Activated naive CD4-positive, alpha-beta T cell treated with anti-CD3 and anti-CD28 coated beads, Interleukin-2, amount 50 U/mL, for 72 hours (primary cell): Measurements from ENCODE around the gene ABHD10. TPM values are rescaled to one million over a fixed set of nuclear protein-coding genes. Genes with fewer than 3 reads are reported as not detected.

ENCODE experiments used
- ATAC-seq, 2 donors: fragments of 150-1000 bp; cut with Tn5 transposase; 2 replicates each; pipeline ENCODE4 v1.10.0; 2021; ENCODE audit warnings: mild to moderate bottlenecking in 2 of 2, moderate library complexity in 2 of 2
- DNase-seq, 2 donors: peaks; one replicate each; pipeline ENCODE4 v3.0.0; 2021 to 2022; ENCODE audit warnings: low spot score in 2 of 2
- H3K27ac Mint-ChIP-seq, 2 donors: one replicate each; pipeline ENCODE4 v1.8.0; 2022; ENCODE audit warnings: mild to moderate bottlenecking in 2 of 2, mixed read lengths in 2 of 2
- H3K36me3 Mint-ChIP-seq, 2 donors: one replicate each; pipeline ENCODE4 v1.8.0; 2022; ENCODE audit warnings: mixed read lengths in 2 of 2
- H3K9me3 Mint-ChIP-seq, 2 donors: one replicate each; pipeline ENCODE4 v1.8.0; 2022; ENCODE audit warnings: mixed read lengths in 2 of 2
- total RNA-seq, 2 donors: library from RNA; stranded (reverse); gene quantifications; one replicate each; pipeline ENCODE4 v1.2.3, GENCODE V29; 2022

ABHD10 gene
- total RNA-seq, 2 donors from 2014 or later: 68.1 to 87.6 TPM

DNA sequence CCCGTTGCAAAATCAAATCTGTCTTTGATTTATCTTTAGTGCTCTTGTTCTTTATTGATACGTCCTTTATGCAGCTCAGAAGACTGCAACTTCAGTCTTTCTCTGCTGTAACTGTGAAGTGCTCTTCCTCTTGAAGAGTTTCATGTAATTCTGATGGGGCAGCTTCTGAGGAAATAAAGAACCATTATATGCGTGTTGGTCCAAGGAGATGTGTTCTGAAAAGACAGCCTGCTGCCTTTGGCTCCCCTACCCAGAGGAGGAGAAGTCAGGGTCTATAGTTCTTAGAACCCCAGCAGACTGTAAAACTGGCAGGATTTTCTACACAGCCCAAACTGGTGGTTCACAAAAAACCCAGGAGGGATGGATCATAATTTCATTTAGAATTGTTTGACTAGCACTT lies 22.4 kb upstream of the ABHD10 start:
- no peak overlapping the region for H3K27ac Mint-ChIP-seq
- no peaks in the 10 kb centered on the region for H3K9me3 Mint-ChIP-seq
- no peak for DNase-seq
- no peaks in the 10 kb centered on the region for H3K36me3 Mint-ChIP-seq
- no peak for ATAC-seq

DNA sequence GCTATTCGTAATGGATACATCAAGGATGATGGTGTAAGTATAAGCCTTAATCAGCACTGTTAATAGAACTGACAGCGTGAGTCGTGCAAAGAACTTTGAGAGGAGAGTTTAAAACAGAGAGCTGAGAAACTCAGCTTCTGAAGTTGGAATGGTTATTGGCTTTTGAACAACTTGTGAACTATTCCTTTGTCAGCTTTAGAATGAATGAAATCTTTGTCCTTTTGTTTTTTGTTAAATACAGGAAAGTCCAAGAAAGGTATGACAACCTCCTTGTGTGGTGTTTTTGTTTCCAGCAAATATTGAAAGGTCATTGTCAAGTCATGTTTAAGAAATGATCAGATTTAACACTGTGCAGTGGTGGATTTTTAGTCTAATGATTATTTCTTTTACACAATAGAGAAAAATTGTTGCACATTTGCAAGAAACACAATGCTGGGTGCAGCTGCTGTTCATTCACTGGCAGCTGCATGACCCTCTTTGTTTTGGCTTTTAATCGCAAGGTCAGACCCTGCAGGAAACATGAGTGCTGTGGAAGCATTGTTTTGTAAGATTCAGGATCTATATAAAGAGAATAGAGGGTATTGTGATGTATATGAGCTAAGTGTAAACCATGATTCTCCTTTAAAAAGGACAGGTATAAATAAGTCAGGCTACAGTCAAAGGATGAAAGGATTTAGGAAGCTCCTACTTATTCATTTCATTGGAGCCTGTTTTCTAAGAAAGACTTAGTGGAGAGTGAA lies 21.7 kb upstream of the ABHD10 start:
- Mint-ChIP-seq H3K9me3 (no peaks in the 10 kb centered on the region), H3K27ac (no peak overlapping the region), H3K36me3 (no peaks in the 10 kb centered on the region)
- no peak for DNase-seq
- no peak for ATAC-seq

DNA sequence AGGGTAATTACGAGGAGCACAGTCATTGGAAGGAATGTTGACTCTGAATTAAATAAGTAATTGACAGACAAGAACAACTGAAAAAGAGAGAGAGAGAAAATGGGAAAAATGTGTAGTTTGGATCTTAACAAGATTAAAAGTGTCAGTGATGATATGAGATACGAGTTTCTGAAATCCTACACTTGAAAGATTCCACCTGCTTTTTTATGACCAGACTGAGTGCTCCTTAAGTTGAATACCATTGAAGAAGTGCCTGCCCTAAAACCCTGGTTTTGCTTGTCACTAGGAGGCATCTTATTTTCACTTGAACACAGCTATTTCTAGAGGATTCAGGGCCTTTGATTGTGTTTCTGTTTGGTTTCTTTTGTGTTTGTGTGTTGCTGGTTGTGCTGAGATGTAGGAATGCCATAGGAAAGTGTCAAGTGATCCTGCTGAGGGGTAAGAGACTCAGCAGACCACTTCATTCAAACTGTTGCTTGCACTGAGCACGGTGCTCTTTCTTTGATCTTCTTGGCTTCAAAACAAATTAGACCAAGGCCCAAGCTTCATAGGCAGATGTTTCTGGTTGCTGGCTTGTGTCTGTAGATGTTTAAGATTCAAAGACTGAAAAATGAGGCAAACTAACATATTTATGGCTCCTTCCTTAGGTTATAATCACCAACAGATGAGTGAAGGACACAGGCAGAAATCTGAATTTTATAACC lies 17.2 kb upstream of the ABHD10 start:
- no peaks in the 10 kb centered on the region for H3K36me3 Mint-ChIP-seq
- no peaks in the 10 kb centered on the region for H3K9me3 Mint-ChIP-seq
- ATAC-seq: no peak
- H3K27ac Mint-ChIP-seq: no peak overlapping the region
- no peak for DNase-seq

DNA sequence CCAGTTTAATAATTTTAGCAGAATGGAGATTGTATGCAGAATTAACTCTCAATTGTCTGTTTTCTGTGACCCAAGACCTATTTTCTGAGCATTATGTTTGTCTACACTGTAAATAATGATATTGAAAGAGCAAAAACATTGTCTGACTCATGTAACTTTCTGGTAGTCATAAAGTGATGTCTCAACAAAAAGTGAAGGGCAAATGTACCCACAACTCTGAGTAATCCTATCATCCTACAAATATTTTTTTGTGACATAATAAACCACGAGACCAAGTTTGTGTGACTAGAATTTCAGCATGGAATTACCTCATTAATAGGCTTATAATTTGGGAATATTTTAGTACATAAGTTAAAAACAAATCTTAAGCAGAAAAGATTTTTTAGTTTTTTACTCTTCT lies 15.4 kb upstream of the ABHD10 start:
- peak in 1 of 2 donors; percentile 71 for ATAC-seq

DNA sequence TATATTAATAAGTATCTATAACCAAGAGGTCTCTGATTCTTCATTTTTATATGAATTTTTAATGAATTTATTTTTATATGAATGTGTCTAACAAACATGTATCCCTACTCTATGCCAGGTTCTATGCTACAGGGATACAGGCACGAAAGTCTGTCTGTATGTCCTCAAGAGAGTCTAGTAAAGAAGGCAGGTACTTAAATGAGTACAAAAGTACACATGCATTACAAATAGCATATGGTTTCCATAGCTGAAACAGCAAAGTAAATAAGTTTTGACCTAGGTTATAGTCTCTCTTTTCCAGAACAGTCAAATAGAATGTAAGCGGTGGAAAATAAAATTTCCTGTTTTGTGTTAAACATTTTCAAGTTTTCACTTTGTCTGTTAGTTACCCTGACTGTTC lies 13.3 kb upstream of the ABHD10 start:
- ATAC-seq (peak; percentile 11 to 87), DNase-seq (no peak)
- Mint-ChIP-seq H3K27ac (no peak overlapping the region), H3K36me3 (no peaks in the 10 kb centered on the region), H3K9me3 (no peaks in the 10 kb centered on the region)

More for the DNA sequence above, 15.4 kb upstream of the ABHD10 start:
- Mint-ChIP-seq H3K27ac (no peak overlapping the region), H3K36me3 (no peaks in the 10 kb centered on the region), H3K9me3 (no peaks in the 10 kb centered on the region)
- DNase-seq: no peak

DNA sequence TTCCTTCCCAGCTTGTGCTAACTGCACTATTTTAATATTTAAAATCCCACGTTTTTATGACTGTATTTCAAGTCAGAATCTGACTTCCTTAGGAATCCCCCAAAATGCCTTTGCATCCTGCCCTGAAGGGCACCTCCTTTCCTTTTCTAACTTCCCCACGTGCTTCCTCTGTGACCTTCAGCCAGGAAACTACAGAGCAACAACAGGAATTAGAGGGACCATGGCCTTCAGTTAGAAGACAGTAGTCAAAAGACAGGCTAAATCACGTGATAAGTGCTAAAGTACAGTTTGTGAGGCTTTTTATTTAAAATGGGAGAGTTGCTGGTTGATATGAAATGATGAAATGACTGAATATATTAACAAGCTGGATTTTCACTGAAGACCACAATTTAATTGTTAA lies 11.8 kb upstream of the ABHD10 start:
- no peak for ATAC-seq

DNA sequence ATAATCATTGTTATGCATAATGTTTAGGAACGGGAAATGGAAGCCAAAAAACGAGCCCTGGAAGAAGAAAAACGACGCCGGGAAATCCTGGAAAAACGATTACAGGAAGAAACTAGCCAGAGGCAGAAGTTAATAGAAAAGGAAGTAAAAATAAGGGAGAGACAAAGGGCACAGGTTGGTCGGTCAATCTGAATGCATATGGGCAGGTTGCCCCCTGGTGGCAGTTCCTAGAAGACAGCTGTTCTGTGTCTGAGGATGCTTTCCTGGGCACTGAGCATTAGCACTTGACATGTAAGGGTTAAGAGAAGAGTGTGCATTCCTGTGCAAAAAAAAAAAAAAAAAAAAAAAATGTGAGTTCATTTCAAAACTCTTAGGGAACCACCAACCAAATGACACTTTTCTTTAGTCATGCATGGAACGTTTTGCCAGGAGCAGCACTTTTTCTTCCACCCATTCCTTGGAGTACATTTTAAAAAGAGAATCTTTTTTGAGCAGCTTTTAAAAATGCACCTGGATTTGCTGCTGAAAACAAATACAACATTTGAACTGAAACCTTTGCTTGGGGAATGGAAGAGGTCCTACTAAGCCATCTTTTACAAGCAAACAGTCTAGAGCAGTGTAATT lies 11.1 kb upstream of the ABHD10 start:
- Mint-ChIP-seq H3K36me3 (no peaks in the 10 kb centered on the region), H3K9me3 (no peaks in the 10 kb centered on the region), H3K27ac (peak overlapping the region in 1 of 2 donors; percentile 33)
- DNase-seq (peak; percentile 69 to 87), ATAC-seq (peak; percentile 58 to 95)

More for the DNA sequence above, 11.8 kb upstream of the ABHD10 start:
- no peak for DNase-seq
- Mint-ChIP-seq H3K9me3 (no peaks in the 10 kb centered on the region), H3K36me3 (no peaks in the 10 kb centered on the region), H3K27ac (peak overlapping the region in 1 of 2 donors; percentile 33)

DNA sequence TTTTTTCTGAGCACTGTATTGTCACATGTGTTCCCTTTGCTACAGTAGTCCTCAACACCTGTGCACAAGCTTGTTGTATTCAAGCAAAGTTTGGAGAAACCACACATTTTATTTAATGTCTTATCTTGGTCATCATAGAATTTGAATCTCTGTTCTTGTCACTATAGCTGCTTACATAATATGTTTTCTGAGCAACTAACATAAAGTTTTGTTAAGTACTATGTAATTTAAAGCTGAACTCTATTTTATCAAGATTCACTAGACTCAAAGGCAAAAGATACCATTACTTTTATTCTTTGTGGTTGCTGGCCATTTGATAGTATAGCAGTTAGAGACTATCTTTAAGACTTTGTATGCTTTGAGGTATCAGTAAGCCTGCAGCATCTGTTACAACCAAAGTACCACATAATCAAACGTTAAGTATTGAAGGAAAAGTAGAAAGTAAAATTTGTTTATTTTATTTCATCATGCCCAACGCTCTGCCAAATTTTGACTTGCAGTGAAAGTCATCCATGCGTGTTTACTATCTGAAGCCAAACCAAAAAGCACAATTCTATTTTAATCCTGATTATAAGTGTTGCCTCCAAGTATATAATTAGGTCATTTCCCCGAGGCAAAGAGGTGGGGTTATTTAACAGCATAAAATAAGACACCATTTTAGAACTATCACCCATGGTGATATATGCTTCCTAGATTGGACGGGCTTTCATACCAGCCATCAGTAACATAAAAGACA lies 10.3 kb upstream of the ABHD10 start:
- DNase-seq (no peak), ATAC-seq (no peak)
- Mint-ChIP-seq H3K9me3 (no peaks in the 10 kb centered on the region), H3K27ac (no peak overlapping the region), H3K36me3 (no peaks in the 10 kb centered on the region)

DNA sequence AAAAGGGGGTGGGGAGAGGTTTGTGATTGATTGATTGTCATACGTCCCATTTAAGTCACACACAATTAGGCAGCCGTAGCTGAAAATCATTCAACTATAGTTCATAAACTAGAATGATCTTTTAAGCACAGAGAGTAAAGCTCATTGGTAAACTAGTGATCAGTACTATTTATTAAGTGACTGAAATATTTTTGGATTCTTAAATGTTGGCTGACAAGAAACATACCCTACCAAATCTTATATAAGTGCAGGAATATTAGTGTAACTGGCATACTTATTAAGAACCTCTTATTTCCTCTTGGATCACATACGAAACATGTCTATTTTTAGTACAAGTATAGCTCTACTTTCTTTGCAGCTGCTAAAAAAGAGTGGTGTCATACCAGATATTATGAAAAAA lies 8.4 kb upstream of the ABHD10 start:
- Mint-ChIP-seq H3K27ac (no peak overlapping the region), H3K36me3 (no peaks in the 10 kb centered on the region), H3K9me3 (no peaks in the 10 kb centered on the region)
- DNase-seq (no peak), ATAC-seq (no peak)

DNA sequence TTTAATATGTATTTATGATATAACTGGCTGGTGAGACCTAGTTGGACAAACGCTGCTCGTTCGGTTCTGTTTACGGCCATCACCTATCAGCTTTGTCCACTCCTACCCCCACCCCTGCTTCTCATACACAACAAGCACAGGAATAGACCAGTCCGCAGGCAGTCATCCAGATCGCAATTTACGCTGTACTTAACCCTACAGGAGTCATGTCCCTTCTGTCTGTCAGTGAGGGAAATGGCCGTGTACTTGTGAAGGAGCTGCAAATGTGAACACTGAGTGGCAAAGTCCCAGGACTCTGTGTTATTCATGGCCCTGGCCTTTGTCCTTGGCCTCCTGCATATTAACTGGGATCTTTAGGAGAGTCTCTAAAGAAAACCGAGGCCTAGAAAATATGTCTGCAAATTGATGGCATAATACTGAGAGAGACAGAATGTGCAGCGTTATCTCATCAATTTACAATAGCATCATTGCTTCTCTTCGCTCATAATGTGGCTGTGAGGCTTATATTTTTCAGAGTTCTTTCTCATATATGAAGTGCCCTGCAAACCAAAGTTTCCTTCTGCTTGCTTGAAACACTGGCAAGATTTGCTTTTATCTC lies 7.2 kb upstream of the ABHD10 start:
- ATAC-seq (no peak), DNase-seq (no peak)
- no peaks in the 10 kb centered on the region for H3K9me3 Mint-ChIP-seq
- no peak overlapping the region for H3K27ac Mint-ChIP-seq
- no peaks in the 10 kb centered on the region for H3K36me3 Mint-ChIP-seq

DNA sequence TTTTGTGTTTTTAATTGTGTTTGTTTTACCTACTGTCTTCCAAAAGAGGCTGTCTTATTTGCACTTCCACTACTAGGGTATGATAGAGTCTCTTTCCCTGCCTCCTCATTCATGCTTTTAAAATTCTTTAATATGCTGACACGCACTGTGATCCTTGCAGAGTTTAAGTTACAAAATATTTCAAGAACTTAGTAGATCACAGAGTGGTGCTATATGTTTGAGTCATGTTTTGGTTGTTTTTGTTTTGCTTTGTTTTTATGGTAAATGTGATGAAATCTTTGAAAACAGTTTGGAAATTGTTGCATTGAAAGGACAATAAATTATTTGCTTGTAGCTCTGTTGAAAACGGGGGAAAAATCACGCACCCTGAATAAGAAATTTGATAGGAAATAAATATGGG lies 5.9 kb upstream of the ABHD10 start:
- Mint-ChIP-seq H3K36me3 (no peaks in the 10 kb centered on the region), H3K27ac (no peak overlapping the region), H3K9me3 (no peaks in the 10 kb centered on the region)
- ATAC-seq (no peak), DNase-seq (no peak)

DNA sequence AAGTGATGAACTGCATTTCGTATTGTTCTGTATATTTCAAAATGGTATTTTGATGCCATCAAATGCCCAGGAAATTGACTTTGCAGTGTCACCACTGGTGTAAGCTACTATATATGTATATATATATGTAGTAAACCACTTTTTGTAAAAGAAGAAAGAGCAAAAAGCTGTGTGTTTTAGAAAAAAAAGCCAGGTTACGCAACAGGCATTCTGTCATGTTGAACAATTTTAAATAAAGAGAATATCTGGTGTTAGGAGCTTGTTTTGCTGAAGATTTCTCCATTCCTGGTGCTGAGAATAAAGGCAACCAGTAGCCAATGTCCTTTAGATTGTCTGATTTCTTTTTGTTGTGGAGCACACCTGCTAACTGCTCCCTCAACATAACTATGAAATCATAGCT lies 3.7 kb upstream of the ABHD10 start:
- DNase-seq (no peak), ATAC-seq (no peak)
- H3K27ac Mint-ChIP-seq: no peak overlapping the region
- peaks cover 14 to 17% of the 10 kb centered on the region in 2 donors for H3K36me3 Mint-ChIP-seq
- no peaks in the 10 kb centered on the region for H3K9me3 Mint-ChIP-seq

DNA sequence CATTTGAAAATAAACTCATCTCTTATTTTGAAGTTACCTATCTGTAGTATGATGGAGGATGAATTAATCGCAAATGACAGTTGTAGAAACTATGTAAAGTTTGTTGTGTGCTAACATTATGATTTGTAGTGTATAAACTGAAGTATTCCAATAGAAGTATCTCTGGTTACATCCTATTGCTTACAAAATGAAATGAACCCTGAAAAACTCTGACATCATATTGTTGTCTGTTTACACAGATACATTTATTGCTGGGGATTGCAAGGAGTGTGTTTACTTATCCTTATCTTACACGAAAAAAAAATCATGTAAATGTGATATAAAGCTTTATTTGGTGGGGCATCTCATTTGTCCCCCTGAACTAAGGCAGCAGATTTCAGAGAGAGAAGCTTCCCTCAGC lies 2.6 kb upstream of the ABHD10 start:
- no peaks in the 10 kb centered on the region for H3K9me3 Mint-ChIP-seq
- no peak for ATAC-seq
- H3K27ac Mint-ChIP-seq: no peak overlapping the region

DNA sequence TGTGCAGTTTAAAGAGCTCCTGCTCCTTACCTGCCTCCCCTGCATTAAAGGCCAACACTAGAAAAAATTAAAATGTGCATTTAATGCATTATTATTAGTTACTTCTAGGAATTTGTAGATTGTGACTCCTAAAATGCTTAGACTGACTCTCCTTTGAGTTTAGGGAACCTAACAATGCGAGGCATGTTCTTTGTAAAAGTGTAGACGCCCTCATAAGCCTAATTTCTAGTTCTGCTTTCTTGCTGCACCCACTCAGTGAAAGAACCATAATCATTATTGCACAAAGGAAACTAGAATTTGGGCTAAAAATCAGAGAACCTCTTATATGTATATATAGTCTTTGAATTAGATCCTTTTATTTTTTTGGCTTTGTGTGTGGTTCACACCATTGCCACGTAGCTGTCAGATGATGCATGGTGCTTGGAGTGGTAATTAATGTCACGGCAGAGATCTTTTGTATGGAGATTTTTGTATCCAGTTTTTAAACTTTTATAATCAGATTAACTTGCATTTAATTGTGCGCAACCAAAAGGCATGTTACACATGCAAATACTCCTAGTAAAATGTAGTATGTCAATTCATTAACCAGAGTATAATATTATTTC lies 710 bp downstream of the ABHD10 start:
- ATAC-seq (peak; percentile 19 to 37), DNase-seq (no peak)
- Mint-ChIP-seq H3K9me3 (no peaks in the 10 kb centered on the region), H3K27ac (peak overlapping the region; percentile 48 to 90), H3K36me3 (peaks cover 14 to 47% of the 10 kb centered on the region in 2 donors)

More for the DNA sequence above, 2.6 kb upstream of the ABHD10 start:
- peaks cover 14 to 28% of the 10 kb centered on the region in 2 donors for H3K36me3 Mint-ChIP-seq
- no peak for DNase-seq

DNA sequence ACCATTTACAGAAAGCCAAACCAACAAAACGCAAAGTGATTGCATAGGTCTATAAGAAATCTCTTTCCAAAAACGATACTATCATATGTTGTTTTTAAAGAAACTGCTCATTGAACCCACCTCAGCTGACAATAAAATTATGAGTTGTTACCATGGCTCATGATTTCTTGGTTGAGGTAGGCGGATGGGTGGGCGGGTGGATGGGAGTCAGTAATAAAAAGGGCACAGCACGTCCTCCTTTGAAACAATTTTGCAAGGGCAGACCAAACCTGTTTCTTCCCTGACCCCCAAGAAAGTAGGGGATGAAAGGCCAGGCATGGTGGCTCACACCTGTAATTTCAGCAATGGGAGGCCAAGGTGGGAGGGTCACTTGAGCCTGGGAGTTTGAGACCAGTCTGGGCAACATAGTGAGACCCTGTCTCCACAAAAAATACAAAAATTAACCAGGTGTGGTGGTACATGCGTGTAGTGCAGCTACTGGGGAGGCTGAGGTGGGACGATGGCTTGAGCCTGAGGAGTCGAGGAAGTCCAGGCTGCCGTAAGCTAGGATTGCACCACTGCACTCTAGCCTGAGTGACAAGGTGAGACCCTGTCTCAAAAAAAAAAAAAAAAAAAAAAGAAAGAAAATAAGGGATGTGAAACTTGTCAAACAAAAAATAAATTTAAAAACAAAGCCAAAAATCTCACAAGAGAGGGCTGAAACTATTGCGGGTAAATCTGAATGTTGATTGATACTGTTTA lies 2.1 kb downstream of the ABHD10 start:
- Mint-ChIP-seq H3K36me3 (peaks cover 14 to 58% of the 10 kb centered on the region in 2 donors), H3K9me3 (no peaks in the 10 kb centered on the region), H3K27ac (peak overlapping the region in 1 of 2 donors; percentile 70)
- DNase-seq (no peak), ATAC-seq (no peak)

DNA sequence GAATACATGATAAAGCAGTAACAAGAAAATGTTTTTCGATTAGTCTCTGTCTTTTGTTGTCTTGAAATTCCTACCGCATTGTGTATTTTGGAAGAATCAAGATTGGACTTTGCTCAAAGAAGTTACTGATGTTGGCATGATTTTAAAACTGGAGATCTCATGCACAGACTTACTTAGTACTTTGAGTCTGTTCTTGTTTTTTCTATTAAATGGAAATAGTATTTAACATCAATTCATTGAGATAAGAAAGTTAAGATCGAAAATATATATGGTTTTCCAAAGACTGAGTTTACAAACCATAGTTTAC lies 2.6 kb downstream of the ABHD10 start:
- Mint-ChIP-seq H3K36me3 (peaks cover 14 to 62% of the 10 kb centered on the region in 2 donors), H3K27ac (peak overlapping the region in 1 of 2 donors; percentile 69)

More for the DNA sequence above, 2.6 kb downstream of the ABHD10 start:
- H3K9me3 Mint-ChIP-seq: no peaks in the 10 kb centered on the region
- DNase-seq (no peak), ATAC-seq (no peak)
